MCF 10A (cell line): ENCODE measurements around the gene DIP2C. TPM values are rescaled to one million over a fixed set of nuclear protein-coding genes. Genes with fewer than 3 reads are reported as not detected.

Experiments used
- BruUV-seq: library from RNA; stranded (reverse); fragments of 400-500 nt; replicated peaks from 2 replicates; lab custom pipeline; 2021; lab: Mats Ljungman, UMichigan
- CTCF ChIA-PET: fragments of 300-600 bp; sonication (Branson Sonifier 250); formaldehyde crosslinking; extraction: SDS; loops from one replicate; lab custom pipeline; 2021; ENCODE audit warnings: antibody characterized with exemption, inconsistent platforms; lab: Yijun Ruan, JAX
- POLR2A ChIA-PET: fragments of 300-600, 350-650 bp; sonication (Branson Sonifier 250); formaldehyde crosslinking; extraction: SDS; loops from one replicate; lab custom pipeline; 2020; ENCODE audit warnings: antibody characterized with exemption, inconsistent platforms; lab: Yijun Ruan, JAX
- DNase-seq: peaks from one replicate; pipeline ENCODE4 v3.0.0-alpha.2; 2018; ENCODE audit not compliant: unreplicated experiment
- H3K27ac Mint-ChIP-seq: one replicate; pipeline ENCODE4 v1.8.0; 2022; ENCODE audit warnings: mild to moderate bottlenecking, low read depth, mixed read lengths; ENCODE audit not compliant: unreplicated experiment
- H3K27me3 Mint-ChIP-seq: one replicate; pipeline ENCODE4 v1.8.0; 2022; ENCODE audit warnings: mixed read lengths; ENCODE audit not compliant: insufficient read depth, unreplicated experiment
- H3K36me3 Mint-ChIP-seq: one replicate; pipeline ENCODE4 v1.8.0; 2022; ENCODE audit warnings: mild to moderate bottlenecking, moderate library complexity, mixed read lengths; ENCODE audit not compliant: insufficient read depth, unreplicated experiment
- H3K4me1 Mint-ChIP-seq: one replicate; pipeline ENCODE4 v1.8.0; 2022; ENCODE audit warnings: mixed read lengths; ENCODE audit not compliant: insufficient read depth, unreplicated experiment
- H3K4me3 Mint-ChIP-seq: one replicate; pipeline ENCODE4 v1.8.0; 2022; ENCODE audit warnings: mild to moderate bottlenecking, moderate library complexity, mixed read lengths; ENCODE audit not compliant: unreplicated experiment
- H3K9me3 Mint-ChIP-seq: one replicate; pipeline ENCODE4 v1.8.0; 2022; ENCODE audit warnings: mixed read lengths; ENCODE audit not compliant: unreplicated experiment
- CTCF ChIP-seq: fragments of 200-600 bp; IDR thresholded peaks from one replicate; pipeline ENCODE4 v1.8.0; 2022; ENCODE audit warnings: antibody characterized with exemption, mild to moderate bottlenecking; ENCODE audit not compliant: unreplicated experiment
- intact Hi-C: fragments of 100-400 bp; cut with micrococcal nuclease; formaldehyde crosslinking; loops from 2 replicates; pipeline ENCODE4 v1.14.1; 2022
- total RNA-seq: library from RNA; stranded (reverse); gene quantifications from 2 replicates; pipeline ENCODE4 v1.2.3, GENCODE V29; 2022

Gene DIP2C
- total RNA-seq, 1 experiment from 2014 or later = 0.37 TPM

- Mint-ChIP-seq H3K27ac (no peak overlapping the region), H3K4me1 (no peaks in the 10 kb centered on the region), H3K4me3 (no peak overlapping the region), H3K36me3 (no peaks in the 10 kb centered on the region), H3K27me3 (peaks cover 17% of the 10 kb centered on the region), H3K9me3 (no peaks in the 10 kb centered on the region)
- DNase-seq = peak; percentile 33
- CTCF ChIA-PET = no interaction called here
- TF ChIP-seq CTCF = no peak
- BruUV-seq = no TSS peak
- intact Hi-C loops = no loop called here
- POLR2A ChIA-PET = no interaction called here
Observed at GRCh38 chr10:490256-490655, 199.2 kb downstream of the DIP2C start.

- Mint-ChIP-seq H3K4me1 (no peaks in the 10 kb centered on the region), H3K36me3 (no peaks in the 10 kb centered on the region), H3K9me3 (no peaks in the 10 kb centered on the region), H3K4me3 (no peak overlapping the region), H3K27me3 (peaks cover 17% of the 10 kb centered on the region), H3K27ac (no peak overlapping the region)
- CTCF ChIA-PET = no interaction called here
- POLR2A ChIA-PET = no interaction called here
- DNase-seq = no peak
- intact Hi-C loops = no loop called here
- TF ChIP-seq CTCF = no peak
- no TSS peak for BruUV-seq
Observed at GRCh38 chr10:489330-489729, 200.1 kb downstream of the DIP2C start.

GRCh38 chr10:488933-489215 is 200.6 kb downstream of the DIP2C start:
- ChIA-PET POLR2A (no interaction called here), CTCF (no interaction called here)
- no peak for TF ChIP-seq CTCF
- BruUV-seq = no TSS peak
- intact Hi-C loops = no loop called here
- peaks cover 17% of the 10 kb centered on the region for H3K27me3 Mint-ChIP-seq
- H3K27ac Mint-ChIP-seq = no peak overlapping the region
- no peaks in the 10 kb centered on the region for H3K36me3 Mint-ChIP-seq
- no peak overlapping the region for H3K4me3 Mint-ChIP-seq
- H3K9me3 Mint-ChIP-seq = no peaks in the 10 kb centered on the region
- H3K4me1 Mint-ChIP-seq = no peaks in the 10 kb centered on the region
- DNase-seq = no peak

- ChIA-PET POLR2A (no interaction called here), CTCF (interaction anchor here (0.6 kb wide), 1 partner anchor 66 kb away, joined by 6 read pairs; no protein-coding TSS in a partner anchor)
- no peak overlapping the region for H3K27ac Mint-ChIP-seq
- no peak overlapping the region for H3K4me3 Mint-ChIP-seq
- H3K9me3 Mint-ChIP-seq = no peaks in the 10 kb centered on the region
- no peak for TF ChIP-seq CTCF
- no peaks in the 10 kb centered on the region for H3K4me1 Mint-ChIP-seq
- peaks cover 17% of the 10 kb centered on the region for H3K27me3 Mint-ChIP-seq
- no TSS peak for BruUV-seq
- no peaks in the 10 kb centered on the region for H3K36me3 Mint-ChIP-seq
- DNase-seq = no peak
- intact Hi-C loops = no loop called here
Observed at GRCh38 chr10:488081-488932, 201.2 kb downstream of the DIP2C start.
